HepG2 (cell line): ENCODE data around the gene RIPK3. TPM values are rescaled to one million over a fixed set of nuclear protein-coding genes. Genes with fewer than 3 reads are reported as not detected.

Experiments
- ATAC-seq: fragments of 200-7000 bp; cut with Tn5 transposase; 3 replicates; pipeline ENCODE4 v1.9.1; 2020; ENCODE audit warnings: mild to moderate bottlenecking, moderate library complexity
- BruUV-seq: library from RNA; stranded (reverse); fragments of 400-500 nt; replicated peaks from 2 replicates; lab custom pipeline; 2021; lab: Mats Ljungman, UMichigan
- CTCF ChIA-PET: fragments of 300-600 bp; formaldehyde crosslinking; extraction: SDS; loops from one replicate; lab custom pipeline; 2021; ENCODE audit warnings: low total read pairs, inconsistent platforms, low intra/inter-chr PET ratio; lab: Yijun Ruan, JAX
- POLR2A ChIA-PET: fragments of 350-600 bp; sonication (Branson Sonifier 250); formaldehyde crosslinking; loops from one replicate; lab custom pipeline; 2020; ENCODE audit warnings: antibody characterized with exemption, inconsistent platforms; lab: Yijun Ruan, JAX
- DNase-seq: peaks from one replicate; pipeline ENCODE4 v3.0.0-alpha.2; 2015; ENCODE audit warnings: low spot score
- FAIRE-seq: peaks from 3 replicates; lab custom pipeline; 2011; peaks lifted over from hg19 to GRCh38; lab: Jason Lieb, UNC
- H2AFZ ChIP-seq: one replicate; pipeline ENCODE4 v1.6.1; 2011; ENCODE audit warnings: low read length, inconsistent platforms
- H3K27ac ChIP-seq: fragments of 300-600 bp; 3 replicates; pipeline ENCODE4 v1.8.0; 2011; ENCODE audit warnings: mixed run types, mild to moderate bottlenecking, mixed read lengths, low read length, inconsistent platforms; ENCODE audit not compliant: insufficient read depth; ENCODE audit errors: extremely low read length
- H3K27me3 ChIP-seq, 2 experiments: fragments of 200-600 bp in 1 of 2; 2 replicates in 1 of 2; 3 replicates in 1 of 2; pipeline versions ENCODE4 v1.6.0 to v1.8.0; 2011; ENCODE audit warnings: low read length in 2 of 2, mild to moderate bottlenecking in 2 of 2, moderate library complexity in 2 of 2, inconsistent platforms in 1 of 2; ENCODE audit not compliant: insufficient read depth in 2 of 2, control insufficient read depth in 1 of 2
- H3K36me3 ChIP-seq, 2 experiments: fragments of 200-600 bp in 1 of 2; replicated peaks in 1 of 2; 2 replicates in 1 of 2; 3 replicates in 1 of 2; pipeline versions ENCODE4 v1.5.1 to v1.8.0; 2011; ENCODE audit warnings: low read length in 2 of 2, inconsistent platforms in 1 of 2; ENCODE audit not compliant: insufficient read depth in 2 of 2, control insufficient read depth in 1 of 2
- H3K4me1 ChIP-seq: 2 replicates; pipeline ENCODE4 v1.5.1; 2012; ENCODE audit warnings: low read length, inconsistent platforms; ENCODE audit not compliant: insufficient read depth
- H3K4me2 ChIP-seq: 2 replicates; pipeline ENCODE4 v1.6.0; 2011; ENCODE audit warnings: low read depth, low read length, inconsistent platforms
- H3K4me3 ChIP-seq, 3 experiments: fragments of 200-600 bp in 1 of 3; sonication (generic), shearing (Covaris generic) in 1 of 3; replicated peaks in 1 of 3; 2 replicates each; pipeline ENCODE4 v1.5.1; 2011 to 2016; ENCODE audit warnings: low read length in 3 of 3, inconsistent platforms in 2 of 3, low read depth in 2 of 3, mild to moderate bottlenecking in 2 of 3, control low read depth in 1 of 3, mixed read lengths in 1 of 3; ENCODE audit not compliant: insufficient read depth in 1 of 3
- H3K79me2 ChIP-seq: one replicate; pipeline ENCODE4 v1.6.1; 2011; ENCODE audit warnings: low read length, inconsistent platforms; ENCODE audit not compliant: insufficient read depth
- H3K9ac ChIP-seq: 2 replicates; pipeline ENCODE4 v1.6.0; 2011; ENCODE audit warnings: mild to moderate bottlenecking, low read depth, low read length, inconsistent platforms; ENCODE audit not compliant: insufficient read depth
- H3K9me3 ChIP-seq: 2 replicates; pipeline ENCODE4 v1.5.1; 2012; ENCODE audit warnings: mild to moderate bottlenecking, low read length
- H4K20me1 ChIP-seq: 2 replicates; pipeline ENCODE4 v1.6.0; 2011; ENCODE audit warnings: inconsistent platforms, mild to moderate bottlenecking, low read length, moderate library complexity; ENCODE audit not compliant: insufficient read depth
- AKAP8 ChIP-seq: sonication (generic); formaldehyde crosslinking; IDR thresholded peaks from 2 replicates; pipeline ENCODE4 v1.5.1; 2020; ENCODE audit warnings: mild to moderate bottlenecking, missing genetic modification reagents
- CBX5 ChIP-seq: sonication (generic); formaldehyde crosslinking; IDR thresholded peaks from 2 replicates; pipeline ENCODE4 v1.4.0; 2020; ENCODE audit warnings: missing genetic modification reagents, borderline replicate concordance
- NFIC ChIP-seq: IDR thresholded peaks from 2 replicates; pipeline ENCODE4 v1.6.1; 2012; ENCODE audit warnings: mild to moderate bottlenecking, low read length, inconsistent platforms
- SAP130 ChIP-seq: IDR thresholded peaks from 2 replicates; pipeline ENCODE4 v1.6.1; 2016; ENCODE audit warnings: low read depth
- ZNF136 ChIP-seq: sonication (generic); formaldehyde crosslinking; IDR thresholded peaks from 2 replicates; pipeline ENCODE4 v1.8.1; 2022; ENCODE audit warnings: low read depth, mild to moderate bottlenecking, moderate library complexity, missing genetic modification reagents
- ZNF235 ChIP-seq: sonication (generic); formaldehyde crosslinking; IDR thresholded peaks from 2 replicates; pipeline ENCODE4 v1.8.1; 2023; ENCODE audit warnings: mild to moderate bottlenecking, missing genetic modification reagents, borderline replicate concordance
- ZNF501 ChIP-seq: sonication (generic); formaldehyde crosslinking; IDR thresholded peaks from 2 replicates; pipeline ENCODE4 v1.5.1; 2020; ENCODE audit warnings: mild to moderate bottlenecking, moderate library complexity, missing genetic modification reagents
- ZNF543 ChIP-seq: sonication (generic); formaldehyde crosslinking; IDR thresholded peaks from 2 replicates; pipeline ENCODE4 v1.4.0; 2020; ENCODE audit warnings: mild to moderate bottlenecking, missing genetic modification reagents
- ZNF615 ChIP-seq: sonication (generic); formaldehyde crosslinking; IDR thresholded peaks from 2 replicates; pipeline ENCODE4 v1.5.0; 2020; ENCODE audit warnings: mild to moderate bottlenecking, missing genetic modification reagents, borderline replicate concordance
- ZNF776 ChIP-seq: sonication (generic); formaldehyde crosslinking; IDR thresholded peaks from 2 replicates; pipeline ENCODE4 v1.4.0; 2020; ENCODE audit warnings: mild to moderate bottlenecking, missing genetic modification reagents
- ZNF891 ChIP-seq: sonication (generic); formaldehyde crosslinking; IDR thresholded peaks from 2 replicates; pipeline ENCODE4 v1.5.0; 2020; ENCODE audit warnings: mild to moderate bottlenecking, missing genetic modification reagents
- ZSCAN20 ChIP-seq: sonication (generic); formaldehyde crosslinking; IDR thresholded peaks from 2 replicates; pipeline ENCODE4 v1.4.0; 2020; ENCODE audit warnings: missing genetic modification reagents, mild to moderate bottlenecking, borderline replicate concordance
- WGBS: methylation state at CpG from one replicate; pipeline ENCODE4 v1.1.6; 2017; ENCODE audit warnings: low lambda C conversion rate; 5-methylcytosine and 5-hydroxymethylcytosine counted together
- in situ Hi-C: cut with HindIII; loops from 2 replicates; pipeline ENCODE4 v1.10.0; 2017; ENCODE audit warnings: low pct_unique_long_range_greater_than_20kb; ENCODE audit not compliant: extremely low pct_ligation_motif_present
- intact Hi-C: fragments of 100-400 bp; cut with micrococcal nuclease; formaldehyde crosslinking; loops from one replicate; pipeline ENCODE4 v1.10.0; 2022; ENCODE audit not compliant: unreplicated experiment
- polyA plus RNA-seq, 8 experiments: library from polyadenylated mRNA; depleted of rRNA in 3 of 8; stranded (reverse) in 7 of 8; unstranded in 1 of 8; fragments of >200 nt; fragmentation: Illumina TruSeq in 4 of 8; extraction: Trizol in 4 of 8; gene quantifications; 2 replicates each; pipeline versions ENCODE4 v1.2.1 to v1.2.3, GENCODE V29; 2011 to 2016; ENCODE audit warnings: low read depth in 4 of 8, missing spikeins in 1 of 8, mixed read lengths in 1 of 8; ENCODE audit not compliant: insufficient read depth in 1 of 8
- total RNA-seq, 5 experiments: library from RNA; depleted of rRNA; stranded (reverse); fragments of >200 nt; fragmentation: Illumina TruSeq; extraction: Trizol; gene quantifications; 2 replicates each; pipeline ENCODE4 v1.2.3, GENCODE V29; 2016; ENCODE audit warnings: low read depth in 1 of 5
- TF ChIP-seq, protein P1 (sequence below): sonication (generic); formaldehyde crosslinking; IDR thresholded peaks from 2 replicates; pipeline ENCODE4 v1.8.0; 2022; ENCODE audit warnings: mild to moderate bottlenecking, missing genetic modification reagents
- TF ChIP-seq, protein P2 (sequence below): sonication (generic); formaldehyde crosslinking; IDR thresholded peaks from 2 replicates; pipeline ENCODE4 v1.4.0; 2020; ENCODE audit warnings: missing genetic modification reagents, mild to moderate bottlenecking, borderline replicate concordance
- TF ChIP-seq, protein P3 (sequence below): sonication (generic); formaldehyde crosslinking; IDR thresholded peaks from 2 replicates; pipeline ENCODE4 v1.5.0; 2020; ENCODE audit warnings: mild to moderate bottlenecking, low read depth, missing genetic modification reagents, borderline replicate concordance

Gene RIPK3
- total and polyA plus RNA-seq, 2 of the 13 experiments (the other 11 are each of a cell fraction or from before 2014, with no cell fraction given) = not detected

DNA sequence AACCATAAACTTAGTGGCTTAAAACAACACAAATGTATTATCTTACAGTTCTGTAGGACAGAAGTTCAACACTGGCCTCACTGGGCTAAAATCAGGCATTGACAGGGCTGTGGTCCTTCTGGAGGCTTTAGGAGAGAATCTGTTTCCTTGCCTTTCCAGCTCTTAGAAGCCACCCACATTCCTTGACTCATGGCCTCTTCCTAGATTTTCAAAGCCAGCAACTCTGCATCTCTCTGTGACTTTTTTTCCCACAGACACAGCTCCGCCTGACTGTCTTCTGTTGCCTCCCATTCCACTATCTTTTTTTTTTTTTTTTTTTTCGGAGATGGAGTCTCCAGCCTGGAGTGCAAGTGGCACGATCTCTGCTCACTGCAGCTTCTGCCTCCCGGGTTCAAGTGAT, 16.4 kb upstream of the RIPK3 start:
- Histone ChIP-seq H3K9ac (no peak overlapping the region), H4K20me1 (no peaks in the 10 kb centered on the region), H3K79me2 (no peaks in the 10 kb centered on the region), H3K4me3 (no peak overlapping the region), H3K27ac (no peak overlapping the region), H3K9me3 (no peaks in the 10 kb centered on the region), H3K27me3 (peaks cover 3 to 6% of the 10 kb centered on the region in 2 experiments; a peak in 2 of 5 replicates), H2AFZ (no peak overlapping the region), H3K4me1 (peaks cover 10% of the 10 kb centered on the region), H3K4me2 (no peak overlapping the region), H3K36me3 (no peaks in the 10 kb centered on the region)
- FAIRE-seq (no peak), ATAC-seq (no peak), DNase-seq (no peak)
- in situ Hi-C loops = no loop called here
- ChIA-PET POLR2A (interaction anchor here (0.8 kb wide), 2 partner anchors 69 to 76 kb away, joined by 3 to 4 read pairs; no protein-coding TSS in a partner anchor), CTCF (no interaction called here)
- intact Hi-C loops = no loop called here
- BruUV-seq = no TSS peak
- 40% methylated on average over 4 of the region's 4 CpGs for whole genome bisulfite sequencing
- no peak for TF ChIP-seq NFIC
- no peak for TF ChIP-seq ZNF615 (CRISPR knock-in tag)
- TF ChIP-seq ZNF136 (CRISPR knock-in tag) = no peak
- TF ChIP-seq ZNF501 (CRISPR knock-in tag) = no peak
- TF ChIP-seq ZNF543 (CRISPR knock-in tag) = peak; percentile 97
- TF ChIP-seq, protein P1, sequence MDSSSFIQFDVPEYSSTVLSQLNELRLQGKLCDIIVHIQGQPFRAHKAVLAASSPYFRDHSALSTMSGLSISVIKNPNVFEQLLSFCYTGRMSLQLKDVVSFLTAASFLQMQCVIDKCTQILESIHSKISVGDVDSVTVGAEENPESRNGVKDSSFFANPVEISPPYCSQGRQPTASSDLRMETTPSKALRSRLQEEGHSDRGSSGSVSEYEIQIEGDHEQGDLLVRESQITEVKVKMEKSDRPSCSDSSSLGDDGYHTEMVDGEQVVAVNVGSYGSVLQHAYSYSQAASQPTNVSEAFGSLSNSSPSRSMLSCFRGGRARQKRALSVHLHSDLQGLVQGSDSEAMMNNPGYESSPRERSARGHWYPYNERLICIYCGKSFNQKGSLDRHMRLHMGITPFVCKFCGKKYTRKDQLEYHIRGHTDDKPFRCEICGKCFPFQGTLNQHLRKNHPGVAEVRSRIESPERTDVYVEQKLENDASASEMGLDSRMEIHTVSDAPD = no peak

DNA sequence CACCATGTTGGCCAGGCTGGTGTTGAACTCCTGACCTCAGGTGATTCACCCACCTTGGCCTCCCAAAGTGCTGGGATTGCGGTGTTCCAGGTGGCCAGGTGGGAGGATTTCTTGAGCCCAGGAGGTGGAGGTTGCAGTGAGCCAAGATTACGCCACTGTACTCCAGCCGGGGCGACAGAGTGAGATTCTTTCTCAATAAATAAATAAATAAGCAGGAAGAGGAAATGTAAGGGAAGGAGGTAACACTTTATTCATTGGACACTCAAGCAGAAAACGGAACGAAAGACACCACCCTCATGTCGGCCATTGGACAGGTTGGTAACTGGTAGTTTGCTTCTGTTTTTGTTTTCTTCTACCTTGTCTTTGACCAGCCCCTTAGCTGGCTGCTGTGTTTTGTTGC, 15.2 kb upstream of the RIPK3 start:
- Histone ChIP-seq H3K4me1 (peaks cover 10% of the 10 kb centered on the region), H3K27ac (no peak overlapping the region), H3K27me3 (peaks cover 5 to 11% of the 10 kb centered on the region in 2 experiments; a peak in 2 of 5 replicates), H3K9me3 (no peaks in the 10 kb centered on the region), H3K4me2 (no peak overlapping the region), H4K20me1 (no peaks in the 10 kb centered on the region), H3K4me3 (no peak overlapping the region), H3K36me3 (no peaks in the 10 kb centered on the region), H3K79me2 (no peaks in the 10 kb centered on the region), H2AFZ (peak overlapping the region; percentile 38), H3K9ac (no peak overlapping the region)
- ChIA-PET POLR2A (no interaction called here), CTCF (no interaction called here)
- in situ Hi-C loops (no loop called here), intact Hi-C loops (no loop called here)
- DNase-seq (no peak), ATAC-seq (no peak), FAIRE-seq (no peak)
- no TSS peak for BruUV-seq
- WGBS = 31% methylated on average over 7 of the region's 7 CpGs
- no peak for TF ChIP-seq CBX5 (CRISPR knock-in tag)
- TF ChIP-seq SAP130 (CRISPR knock-in tag) = no peak
- no peak for TF ChIP-seq ZSCAN20 (CRISPR knock-in tag)
- TF ChIP-seq, protein P2, sequence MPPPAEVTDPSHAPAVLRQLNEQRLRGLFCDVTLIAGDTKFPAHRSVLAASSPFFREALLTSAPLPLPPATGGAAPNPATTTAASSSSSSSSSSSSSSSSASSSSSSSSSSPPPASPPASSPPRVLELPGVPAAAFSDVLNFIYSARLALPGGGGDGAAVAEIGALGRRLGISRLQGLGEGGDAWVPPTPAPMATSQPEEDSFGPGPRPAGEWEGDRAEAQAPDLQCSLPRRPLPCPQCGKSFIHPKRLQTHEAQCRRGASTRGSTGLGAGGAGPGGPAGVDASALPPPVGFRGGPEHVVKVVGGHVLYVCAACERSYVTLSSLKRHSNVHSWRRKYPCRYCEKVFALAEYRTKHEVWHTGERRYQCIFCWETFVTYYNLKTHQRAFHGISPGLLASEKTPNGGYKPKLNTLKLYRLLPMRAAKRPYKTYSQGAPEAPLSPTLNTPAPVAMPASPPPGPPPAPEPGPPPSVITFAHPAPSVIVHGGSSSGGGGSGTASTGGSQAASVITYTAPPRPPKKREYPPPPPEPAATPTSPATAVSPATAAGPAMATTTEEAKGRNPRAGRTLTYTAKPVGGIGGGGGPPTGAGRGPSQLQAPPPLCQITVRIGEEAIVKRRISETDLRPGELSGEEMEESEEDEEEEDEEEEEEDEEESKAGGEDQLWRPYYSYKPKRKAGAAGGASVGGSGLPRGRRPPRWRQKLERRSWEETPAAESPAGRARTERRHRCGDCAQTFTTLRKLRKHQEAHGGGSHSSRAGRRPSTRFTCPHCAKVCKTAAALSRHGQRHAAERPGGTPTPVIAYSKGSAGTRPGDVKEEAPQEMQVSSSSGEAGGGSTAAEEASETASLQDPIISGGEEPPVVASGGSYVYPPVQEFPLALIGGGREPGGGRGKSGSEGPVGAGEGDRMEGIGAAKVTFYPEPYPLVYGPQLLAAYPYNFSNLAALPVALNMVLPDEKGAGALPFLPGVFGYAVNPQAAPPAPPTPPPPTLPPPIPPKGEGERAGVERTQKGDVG = no peak
- no peak for TF ChIP-seq AKAP8 (CRISPR knock-in tag)
- no peak for TF ChIP-seq ZNF776
- TF ChIP-seq, protein P3, sequence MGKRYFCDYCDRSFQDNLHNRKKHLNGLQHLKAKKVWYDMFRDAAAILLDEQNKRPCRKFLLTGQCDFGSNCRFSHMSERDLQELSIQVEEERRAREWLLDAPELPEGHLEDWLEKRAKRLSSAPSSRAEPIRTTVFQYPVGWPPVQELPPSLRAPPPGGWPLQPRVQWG = no peak
- TF ChIP-seq ZNF235 (CRISPR knock-in tag) = no peak
- TF ChIP-seq ZNF891 (CRISPR knock-in tag) = no peak
